Body of pancreas (tissue), 4 donors: ENCODE data around the gene TOB1. TPM values are rescaled to one million over a fixed set of nuclear protein-coding genes. Genes with fewer than 3 reads are reported as not detected.
A peak's percentile ranks its signal among the peaks of the same experiment; 100 is the strongest.

Source experiments
- ATAC-seq: fragments of 150-250 bp; one replicate; pipeline ENCODE4 v1.9.1; 2016
- DNase-seq, 4 donors: peaks; one replicate each; pipeline ENCODE4 v3.0.0-alpha.2; 2019
- H3K27ac ChIP-seq, 4 donors: fragments of 200-600 bp; sonication (generic); 1 replicate in 3 of 4; 2 replicates in 1 of 4; pipeline versions ENCODE4 v1.5.1 to v1.6.1; 2016 to 2019; ENCODE audit warnings: mild to moderate bottlenecking in 1 of 4, mixed read lengths in 1 of 4, moderate library complexity in 1 of 4
- H3K27me3 ChIP-seq, 2 donors: fragments of 200-600 bp; sonication (generic); one replicate each; pipeline ENCODE4 v1.6.0; 2016; ENCODE audit warnings: mild to moderate bottlenecking in 1 of 2
- H3K36me3 ChIP-seq, 2 donors: fragments of 200-600 bp; sonication (generic); replicated peaks in 1 of 2; 2 replicates each; pipeline ENCODE4 v1.5.1; 2016; ENCODE audit warnings: low read depth in 2 of 2; ENCODE audit not compliant: insufficient read depth in 1 of 2
- H3K4me1 ChIP-seq: fragments of 200-600 bp; sonication (generic); one replicate; pipeline ENCODE4 v1.6.0; 2016
- H3K4me3 ChIP-seq, 2 donors: fragments of 200-600 bp; sonication (generic); 1 replicate in 1 of 2; 2 replicates in 1 of 2; pipeline ENCODE4 v1.5.1; 2016 to 2019
- H3K9me3 ChIP-seq, 3 donors: fragments of 200-600 bp; sonication (generic); 1 replicate in 2 of 3; 2 replicates in 1 of 3; pipeline ENCODE4 v1.5.1; 2016
- CTCF ChIP-seq, 7 experiments: fragments of 450-650 bp in 4 of 7; fragments of 200-600 bp in 3 of 7; sonication (generic) in 3 of 7; IDR thresholded peaks; one replicate each; pipeline ENCODE4 v1.5.1; 2016 to 2019; ENCODE audit warnings: antibody characterized with exemption in 7 of 7
- POLR2A ChIP-seq, 3 donors: fragments of 450-650 bp; IDR thresholded peaks; one replicate each; pipeline ENCODE4 v1.6.1; 2016; ENCODE audit warnings: antibody characterized with exemption in 3 of 3, mild to moderate bottlenecking in 2 of 3
- WGBS, 2 donors: methylation state at CpG; one replicate each; pipeline ENCODE4 v1.1.5; 2017; 5-methylcytosine and 5-hydroxymethylcytosine counted together
- intact Hi-C: fragments of 100-400 bp; cut with DNase I; formaldehyde crosslinking; loops from one replicate; pipeline ENCODE4 v1.15.1; 2023
- total RNA-seq, 2 donors: library from RNA; depleted of rRNA; stranded (reverse); fragments of >200 nt; gene quantifications; one replicate each; pipeline ENCODE4 v1.1.0, GENCODE V29; 2016

TOB1 gene
- total RNA-seq, 2 donors from 2014 or later, result 36.8 to 46.1 TPM

- no peak for ATAC-seq
- Histone ChIP-seq H3K27me3 (no peaks in the 10 kb centered on the region), H3K4me3 (no peak overlapping the region), H3K27ac (peak overlapping the region in 3 of 4 donors; percentile 95 to 97 (median 95)), H3K36me3 (no peaks in the 10 kb centered on the region), H3K9me3 (no peaks in the 10 kb centered on the region), H3K4me1 (peaks cover 95% of the 10 kb centered on the region)
- TF ChIP-seq POLR2A (IDR thresholded peaks at IDR 0.05) (no peak), CTCF (IDR thresholded peaks at IDR 0.05) (no peak)
- 58 to 80% methylated on average over 6 of the region's 6 CpGs for WGBS, 2 donors
- intact Hi-C loops, result no loop called here
- DNase-seq, result no peak
Measured at GRCh38 chr17:50911450-50911849, 45.3 kb upstream of the TOB1 start.

- intact Hi-C loops, result no loop called here
- H3K9me3 ChIP-seq, result no peaks in the 10 kb centered on the region
- 28 to 47% methylated on average over 12 to 15 of the region's 15 CpGs for WGBS, 2 donors
- DNase-seq (peak in 1 of 4 donors; percentile 47), ATAC-seq (no peak)
- H3K36me3 ChIP-seq, result no peaks in the 10 kb centered on the region
- H3K27me3 ChIP-seq, result no peaks in the 10 kb centered on the region
- TF ChIP-seq CTCF (IDR thresholded peaks at IDR 0.05) (no peak), POLR2A (IDR thresholded peaks at IDR 0.05) (no peak)
- H3K27ac ChIP-seq, result peak overlapping the region; percentile 95 to 99 (median 96)
- H3K4me1 ChIP-seq, result peaks cover 95% of the 10 kb centered on the region
- H3K4me3 ChIP-seq, result no peak overlapping the region
Measured at GRCh38 chr17:50909765-50910605, 43.8 kb upstream of the TOB1 start.

- 24 to 38% methylated on average over 16 of the region's 16 CpGs for WGBS, 2 donors
- Histone ChIP-seq H3K9me3 (no peaks in the 10 kb centered on the region), H3K36me3 (no peaks in the 10 kb centered on the region), H3K4me1 (peaks cover 95% of the 10 kb centered on the region), H3K4me3 (no peak overlapping the region), H3K27ac (peak overlapping the region; percentile 95 to 99 (median 96)), H3K27me3 (no peaks in the 10 kb centered on the region)
- intact Hi-C loops, result no loop called here
- ATAC-seq (peak; percentile 80), DNase-seq (peak; percentile 92 to 97 (median 96))
- peak in 6 of 7 experiments; percentile 6 to 69 (median 66) for TF ChIP-seq CTCF (IDR thresholded peaks at IDR 0.05)
- TF ChIP-seq POLR2A (IDR thresholded peaks at IDR 0.05), result peak; percentile 50 to 86 (median 76)
Measured at GRCh38 chr17:50908860-50909764, 43.0 kb upstream of the TOB1 start.

- Histone ChIP-seq H3K36me3 (no peaks in the 10 kb centered on the region), H3K4me3 (no peak overlapping the region), H3K4me1 (peaks cover 96% of the 10 kb centered on the region), H3K27ac (peak overlapping the region; percentile 95 to 99 (median 96)), H3K27me3 (no peaks in the 10 kb centered on the region), H3K9me3 (no peaks in the 10 kb centered on the region)
- TF ChIP-seq CTCF (IDR thresholded peaks at IDR 0.05), result no peak
- no peak for TF ChIP-seq POLR2A (IDR thresholded peaks at IDR 0.05)
- DNase-seq, result no peak
- ATAC-seq, result no peak
- intact Hi-C loops, result no loop called here
- 45 to 50% methylated on average over 5 to 8 of the region's 8 CpGs for WGBS, 2 donors
Measured at GRCh38 chr17:50908140-50908859, 42.1 kb upstream of the TOB1 start.
